Fibroblast of villous mesenchyme (primary cell): ENCODE data around the gene MPPED1. TPM values are rescaled to one million over a fixed set of nuclear protein-coding genes. Genes with fewer than 3 reads are reported as not detected.

Experiments
- DNase-seq: peaks from one replicate; pipeline ENCODE4 v3.0.0-alpha.2; 2010; ENCODE audit warnings: low read depth
- H3K4me3 ChIP-seq: 2 replicates; pipeline ENCODE4 v1.5.1; 2011; ENCODE audit warnings: low read depth, mild to moderate bottlenecking, low read length
- total RNA-seq: library from RNA; depleted of rRNA; stranded (reverse); fragments of >200 nt; gene quantifications from 2 replicates; pipeline ENCODE4 v1.2.3, GENCODE V29; 2012
- TF ChIP-seq, protein P1 (sequence below): IDR thresholded peaks from 2 replicates; pipeline ENCODE4 v1.5.1; 2012; ENCODE audit warnings: low read depth, mild to moderate bottlenecking, low read length; ENCODE audit not compliant: insufficient read depth

Gene MPPED1
- total RNA-seq, 1 donor: not detected

DNA sequence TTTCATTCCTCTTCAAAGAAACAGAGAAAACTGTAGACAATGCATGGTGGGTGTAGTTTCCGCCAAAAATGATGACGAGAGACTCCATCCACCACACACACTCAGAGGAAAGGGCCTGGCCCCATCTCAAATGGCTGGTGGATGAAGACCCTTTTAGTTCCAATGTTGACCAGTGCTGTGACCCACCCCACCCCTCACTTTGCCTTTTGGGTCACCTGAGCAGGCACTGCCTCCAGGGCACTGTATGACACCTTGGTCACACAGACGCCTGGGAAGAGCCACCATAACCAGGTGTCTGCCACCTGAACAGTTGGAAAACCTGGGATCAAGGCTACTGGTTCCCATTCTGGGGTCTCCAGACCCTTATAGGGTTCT lies 121.3 kb downstream of the MPPED1 start:
- no peak for DNase-seq
- TF ChIP-seq, protein P1, sequence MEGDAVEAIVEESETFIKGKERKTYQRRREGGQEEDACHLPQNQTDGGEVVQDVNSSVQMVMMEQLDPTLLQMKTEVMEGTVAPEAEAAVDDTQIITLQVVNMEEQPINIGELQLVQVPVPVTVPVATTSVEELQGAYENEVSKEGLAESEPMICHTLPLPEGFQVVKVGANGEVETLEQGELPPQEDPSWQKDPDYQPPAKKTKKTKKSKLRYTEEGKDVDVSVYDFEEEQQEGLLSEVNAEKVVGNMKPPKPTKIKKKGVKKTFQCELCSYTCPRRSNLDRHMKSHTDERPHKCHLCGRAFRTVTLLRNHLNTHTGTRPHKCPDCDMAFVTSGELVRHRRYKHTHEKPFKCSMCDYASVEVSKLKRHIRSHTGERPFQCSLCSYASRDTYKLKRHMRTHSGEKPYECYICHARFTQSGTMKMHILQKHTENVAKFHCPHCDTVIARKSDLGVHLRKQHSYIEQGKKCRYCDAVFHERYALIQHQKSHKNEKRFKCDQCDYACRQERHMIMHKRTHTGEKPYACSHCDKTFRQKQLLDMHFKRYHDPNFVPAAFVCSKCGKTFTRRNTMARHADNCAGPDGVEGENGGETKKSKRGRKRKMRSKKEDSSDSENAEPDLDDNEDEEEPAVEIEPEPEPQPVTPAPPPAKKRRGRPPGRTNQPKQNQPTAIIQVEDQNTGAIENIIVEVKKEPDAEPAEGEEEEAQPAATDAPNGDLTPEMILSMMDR: no peak
- no peak overlapping the region for H3K4me3 ChIP-seq

DNA sequence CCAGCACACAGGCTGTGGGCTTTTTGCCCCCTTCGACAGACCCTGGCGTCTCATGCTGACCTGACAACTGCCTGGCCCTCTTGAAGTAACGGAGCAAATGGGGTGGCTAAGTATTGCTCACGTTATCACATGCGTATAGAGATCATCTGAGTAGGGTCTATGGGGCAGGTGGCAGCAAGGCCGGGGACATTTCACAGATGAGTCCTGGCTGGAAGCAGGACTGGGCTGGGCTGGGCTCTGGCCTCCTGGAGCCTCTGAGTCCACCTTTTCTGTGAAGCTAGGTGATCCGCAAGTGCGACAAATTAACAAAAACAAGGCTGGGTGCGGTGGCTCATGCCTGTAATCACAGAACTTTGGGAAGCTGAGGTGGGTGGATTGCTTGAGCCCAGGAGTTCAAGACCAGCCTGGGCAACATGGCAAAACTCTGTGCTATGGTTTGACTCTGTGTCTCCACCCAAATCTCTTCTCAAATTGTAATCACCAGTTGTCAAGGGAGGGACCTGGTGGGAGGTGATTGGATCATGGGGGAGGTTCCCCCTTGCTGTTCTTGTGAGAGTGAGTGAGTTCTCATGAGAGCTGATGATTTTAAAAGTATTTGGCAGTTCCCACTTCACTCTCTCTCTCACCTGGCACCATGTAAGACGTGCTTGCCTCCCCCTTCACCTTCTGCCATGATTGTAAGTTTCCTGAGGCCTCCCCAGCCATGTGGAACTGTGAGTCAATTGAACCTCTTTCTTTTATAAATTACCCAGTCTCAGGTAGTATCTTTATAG lies 122.0 kb downstream of the MPPED1 start:
- no peak for DNase-seq
- no peak overlapping the region for H3K4me3 ChIP-seq
- TF ChIP-seq, protein P1: no peak

DNA sequence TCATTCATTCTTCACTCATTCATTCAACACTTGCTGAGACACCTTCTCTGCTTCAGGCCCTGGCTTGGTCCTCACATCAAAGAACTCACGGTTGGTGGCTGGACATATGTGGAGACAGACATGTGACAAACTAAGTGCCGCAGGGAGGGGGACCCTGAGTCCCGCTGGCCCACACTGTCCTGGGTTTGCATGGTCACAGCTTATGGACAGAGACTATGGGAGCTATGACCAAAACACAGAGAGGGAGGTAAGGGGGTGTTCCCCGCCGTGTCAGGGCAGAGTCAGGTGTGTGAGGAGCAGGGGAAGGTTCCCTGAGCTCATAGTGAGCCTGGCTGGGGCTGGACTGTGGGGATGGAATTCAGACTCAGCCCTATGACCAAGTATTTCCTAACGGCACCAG lies 123.1 kb downstream of the MPPED1 start:
- H3K4me3 ChIP-seq: no peak overlapping the region
- DNase-seq: no peak
- TF ChIP-seq, protein P1: no peak

DNA sequence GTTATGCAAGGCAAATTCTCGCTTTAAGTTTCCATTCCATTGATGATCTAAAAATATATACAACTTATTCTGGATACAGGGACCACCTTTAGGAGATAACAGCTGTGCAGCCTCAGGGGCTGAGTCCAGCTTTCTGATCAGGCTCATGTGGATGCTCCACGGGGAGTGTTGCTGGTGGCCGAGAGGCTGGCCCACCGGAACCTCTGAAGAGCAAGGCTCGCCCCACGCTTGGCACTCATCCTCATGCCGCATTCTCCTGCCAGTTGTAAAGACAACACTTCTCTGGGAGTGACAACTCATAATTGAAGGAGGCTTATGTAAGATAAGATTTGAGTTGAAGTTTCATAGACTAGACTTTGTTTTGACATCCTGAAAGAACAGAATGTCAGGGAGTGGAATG lies 123.5 kb downstream of the MPPED1 start:
- H3K4me3 ChIP-seq: no peak overlapping the region
- DNase-seq: no peak
- TF ChIP-seq, protein P1: no peak

DNA sequence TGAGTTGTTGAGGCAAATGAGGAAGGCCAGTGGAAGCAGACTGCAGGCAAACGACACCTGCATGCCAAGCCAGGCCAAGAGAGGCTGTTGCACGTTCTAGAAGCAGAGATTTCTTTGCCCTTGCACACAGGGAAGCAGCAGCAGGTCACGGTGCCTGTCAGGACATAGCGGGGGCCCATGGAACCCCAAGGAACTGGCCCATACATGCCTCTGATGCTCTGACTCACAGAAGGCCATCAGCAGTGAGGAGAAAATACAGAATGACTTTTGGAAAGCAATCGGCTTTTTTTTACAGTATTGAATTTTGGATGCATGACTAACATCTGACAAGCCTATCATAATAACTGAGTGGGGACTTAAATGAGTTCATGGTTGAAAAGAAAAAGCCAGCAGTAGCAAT lies 123.9 kb downstream of the MPPED1 start:
- DNase-seq: no peak
- TF ChIP-seq, protein P1: no peak
- H3K4me3 ChIP-seq: no peak overlapping the region

DNA sequence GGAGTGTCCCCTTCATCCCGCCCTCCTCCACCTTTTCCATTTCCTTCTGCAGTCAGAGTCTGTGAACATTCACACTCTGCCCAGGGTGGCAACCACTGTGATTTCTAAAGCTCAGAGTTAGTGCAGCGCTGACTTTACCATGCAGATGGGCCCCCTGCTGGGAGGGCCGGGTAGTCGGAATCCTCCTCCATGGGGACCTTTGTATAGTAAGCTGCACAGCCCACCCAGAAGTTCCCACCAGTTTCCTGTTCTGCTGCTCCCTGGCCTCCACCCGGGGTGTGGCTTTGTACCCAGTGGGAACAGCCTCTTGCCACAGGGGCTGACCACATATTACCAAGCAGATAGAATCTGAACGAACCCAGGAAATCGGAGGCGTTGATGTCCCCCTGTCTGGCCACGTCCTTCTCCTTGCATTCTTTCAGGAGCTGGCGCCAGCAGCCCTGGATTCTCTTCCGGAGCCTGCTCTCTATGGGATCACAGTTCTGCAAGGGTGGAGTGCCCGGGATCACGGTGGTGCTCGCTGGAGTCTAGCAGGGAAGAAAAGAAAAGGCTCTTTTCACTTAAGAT lies 125.3 kb downstream of the MPPED1 start:
- TF ChIP-seq, protein P1: no peak
- H3K4me3 ChIP-seq: no peak overlapping the region

More for the DNA sequence above, 125.3 kb downstream of the MPPED1 start:
- no peak for DNase-seq
